BLaER1 (cell line): Measurements from ENCODE around the gene COL24A1.

Source experiments
- H3K27ac ChIP-seq: shearing (Covaris generic); formaldehyde crosslinking; 2 replicates; pipeline ENCODE4 v1.8.1; 2022
- H3K27me3 ChIP-seq: shearing (Covaris generic); formaldehyde crosslinking; 2 replicates; pipeline ENCODE4 v1.8.1; 2022
- H3K36me3 ChIP-seq: shearing (Covaris generic); formaldehyde crosslinking; 2 replicates; pipeline ENCODE4 v1.8.1; 2022
- H3K4me1 ChIP-seq: shearing (Covaris generic); formaldehyde crosslinking; 2 replicates; pipeline ENCODE4 v1.8.1; 2022
- H3K4me2 ChIP-seq: shearing (Covaris generic); formaldehyde crosslinking; 2 replicates; pipeline ENCODE4 v1.8.1; 2022
- H3K4me3 ChIP-seq: shearing (Covaris generic); formaldehyde crosslinking; 2 replicates; pipeline ENCODE4 v1.8.1; 2022
- H3K9ac ChIP-seq: shearing (Covaris generic); formaldehyde crosslinking; 2 replicates; pipeline ENCODE4 v1.8.1; 2022
- H3K9me3 ChIP-seq: shearing (Covaris generic); formaldehyde crosslinking; 2 replicates; pipeline ENCODE4 v1.8.1; 2022
- H4K20me1 ChIP-seq: shearing (Covaris generic); formaldehyde crosslinking; 2 replicates; pipeline ENCODE4 v1.8.1; 2022
- Cebpa-rat ChIP-seq: shearing (Covaris generic); IDR thresholded peaks from 2 replicates; pipeline ENCODE4 v1.8.1; 2022

Gene COL24A1

DNA sequence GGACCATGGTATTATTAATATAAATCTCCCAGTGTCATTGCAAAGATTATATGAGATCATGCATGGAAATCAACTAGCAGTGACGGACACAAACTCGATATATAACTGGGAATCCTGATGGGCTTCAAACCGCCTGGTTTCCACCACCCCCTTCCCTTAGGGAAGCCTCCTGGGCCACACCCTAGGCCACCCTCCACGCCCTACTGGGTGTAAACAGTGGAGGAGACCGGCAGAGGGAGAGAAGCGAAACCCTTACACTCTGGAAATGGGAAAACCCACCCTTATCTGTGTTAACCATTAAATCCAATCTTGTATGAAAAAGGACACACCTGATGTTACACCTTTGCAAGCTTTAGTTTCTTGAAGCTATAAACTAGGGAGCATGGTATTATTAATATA lies 447.7 kb downstream of the COL24A1 start:
- H3K9me3 ChIP-seq = peaks cover 12% of the 10 kb centered on the region

DNA sequence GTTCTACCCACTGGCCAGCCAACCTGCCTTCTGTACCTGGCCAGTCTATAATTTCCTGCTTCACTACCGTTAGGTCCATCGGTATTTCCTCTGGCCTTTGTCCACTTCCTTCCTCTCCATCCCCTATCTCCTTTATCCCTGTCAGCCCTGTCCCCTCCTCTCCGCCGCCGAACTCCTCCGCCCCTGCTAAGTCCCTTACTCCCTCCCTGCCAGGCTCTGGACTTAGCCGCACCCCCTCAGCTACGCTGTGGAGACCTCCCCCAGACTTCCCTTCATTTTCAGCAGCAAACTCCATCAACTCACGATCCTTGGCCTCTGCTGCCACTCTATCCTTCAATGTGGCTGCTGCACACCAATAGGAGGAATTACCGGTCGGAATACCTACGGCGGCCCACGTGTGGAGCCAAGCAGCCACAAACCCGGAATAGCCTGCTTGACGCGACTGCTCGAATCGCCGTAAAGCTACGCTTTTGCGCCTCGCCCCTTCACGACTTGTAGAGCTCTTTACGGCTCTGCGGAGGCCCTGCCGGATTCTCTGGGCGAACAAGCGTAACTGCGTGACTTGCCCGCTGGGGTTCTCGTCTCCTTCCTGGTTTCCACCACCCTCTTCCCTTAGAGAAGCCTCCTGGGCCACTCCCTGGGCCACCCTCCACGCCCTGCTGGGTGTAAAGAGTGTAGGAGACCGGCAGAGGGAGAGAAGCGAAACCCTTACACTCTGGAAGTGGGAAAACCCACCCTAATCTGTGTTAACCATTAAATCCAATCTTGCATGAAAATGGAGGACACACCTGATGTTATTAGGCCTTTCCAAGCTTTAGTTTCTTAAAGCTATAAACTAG lies 448.4 kb downstream of the COL24A1 start, which contains the start of gene ZNHIT6:
Gene ZNHIT6 (minus strand): TSS at position 444 of the 839 bp plus-strand sequence. CDS start 149 bp downstream, at position 295.
- Histone ChIP-seq H3K4me1 (peaks cover 20% of the 10 kb centered on the region), H3K4me2 (peak within 1 kb of the TSS; percentile 95), H3K4me3 (peak within 1 kb of the TSS; percentile 84), H3K27ac (peak within 1 kb of the TSS; percentile 79), H3K9ac (peak within 1 kb of the TSS; percentile 85), H3K27me3 (no peaks in the 10 kb centered on the region), H3K36me3 (peaks cover 27% of the 10 kb centered on the region), H3K9me3 (peaks cover 7% of the 10 kb centered on the region; the same call in 1 of the 2 replicates), H4K20me1 (peaks cover 3% of the 10 kb centered on the region; the same call in 1 of the 2 replicates)
- TF ChIP-seq Cebpa-rat = no peak

More for the DNA sequence above, 447.7 kb downstream of the COL24A1 start:
- Histone ChIP-seq H4K20me1 (no peaks in the 10 kb centered on the region; the same call in 1 of the 2 replicates), H3K36me3 (peaks cover 21% of the 10 kb centered on the region), H3K27ac (peak overlapping the region; percentile 79), H3K4me1 (peaks cover 20% of the 10 kb centered on the region), H3K4me2 (peak overlapping the region; percentile 95), H3K4me3 (peak overlapping the region; percentile 84), H3K9ac (peak overlapping the region; percentile 85), H3K27me3 (no peaks in the 10 kb centered on the region)
- no peak for TF ChIP-seq Cebpa-rat

GRCh38 chr1:85707267-85707989 lies 449.1 kb downstream of the COL24A1 start:
- H3K27ac ChIP-seq = peak overlapping the region; percentile 79
- H3K36me3 ChIP-seq = peaks cover 33% of the 10 kb centered on the region
- no peak for TF ChIP-seq Cebpa-rat

DNA sequence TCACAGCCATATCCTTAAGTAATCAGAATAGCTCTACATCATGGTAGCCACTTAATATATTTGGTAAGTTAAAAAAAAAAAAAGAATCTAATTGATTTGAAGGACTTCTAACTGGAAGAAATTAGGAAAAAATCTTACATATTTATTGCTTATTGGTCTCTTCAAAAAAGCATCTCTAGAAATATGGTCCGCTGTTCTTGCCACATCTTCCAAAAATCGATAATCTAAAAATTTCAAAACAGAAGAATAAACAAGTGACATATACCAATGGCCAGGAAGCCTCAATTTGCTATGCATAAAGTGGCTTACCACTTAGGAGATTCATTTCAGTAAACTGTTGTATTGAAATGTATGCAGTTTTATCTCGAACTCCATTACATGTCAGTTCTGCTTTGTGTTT lies 450.6 kb downstream of the COL24A1 start:
- Histone ChIP-seq H3K4me2 (peak overlapping the region; percentile 95), H3K4me3 (no peak overlapping the region), H3K27me3 (no peaks in the 10 kb centered on the region), H3K27ac (no peak overlapping the region), H3K9me3 (peaks cover 7% of the 10 kb centered on the region; the same call in 1 of the 2 replicates), H3K36me3 (peaks cover 48% of the 10 kb centered on the region), H3K4me1 (peaks cover 20% of the 10 kb centered on the region), H4K20me1 (peaks cover 10% of the 10 kb centered on the region; the same call in 1 of the 2 replicates), H3K9ac (no peak overlapping the region)
- TF ChIP-seq Cebpa-rat = no peak

More at GRCh38 chr1:85707267-85707989, 449.1 kb downstream of the COL24A1 start:
- H4K20me1 ChIP-seq = peaks cover 10% of the 10 kb centered on the region; the same call in 1 of the 2 replicates
- peak overlapping the region; percentile 85 for H3K9ac ChIP-seq
- H3K4me2 ChIP-seq = peak overlapping the region; percentile 95
- H3K9me3 ChIP-seq = peaks cover 7% of the 10 kb centered on the region; the same call in 1 of the 2 replicates
- peaks cover 20% of the 10 kb centered on the region for H3K4me1 ChIP-seq
- H3K4me3 ChIP-seq = peak overlapping the region; percentile 84
- no peaks in the 10 kb centered on the region for H3K27me3 ChIP-seq

DNA sequence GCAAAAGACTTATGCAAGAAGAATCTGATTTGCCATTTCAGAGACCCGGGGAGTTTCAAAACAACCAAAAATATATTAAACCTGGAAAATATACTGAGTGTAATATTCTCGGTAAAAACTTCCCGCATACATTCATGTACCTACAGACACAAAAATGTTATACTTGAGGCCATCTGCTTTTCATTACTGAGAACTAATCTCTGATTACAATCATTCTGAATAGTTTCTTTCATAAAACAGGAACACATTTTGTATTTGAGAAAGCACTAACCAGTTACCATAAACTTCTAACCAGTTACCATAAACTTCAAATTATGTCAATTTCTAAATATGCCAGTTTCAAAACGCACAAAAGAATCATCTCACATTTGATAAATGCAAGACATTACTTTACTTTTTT lies 456.1 kb downstream of the COL24A1 start:
- Histone ChIP-seq H4K20me1 (peaks cover 19% of the 10 kb centered on the region; the same call in 1 of the 2 replicates), H3K27me3 (no peaks in the 10 kb centered on the region), H3K4me1 (no peaks in the 10 kb centered on the region), H3K36me3 (peaks cover 75% of the 10 kb centered on the region), H3K9ac (no peak overlapping the region), H3K27ac (no peak overlapping the region), H3K4me2 (no peak overlapping the region), H3K4me3 (no peak overlapping the region), H3K9me3 (peaks cover 6% of the 10 kb centered on the region; the same call in 1 of the 2 replicates)
- no peak for TF ChIP-seq Cebpa-rat

- no peaks in the 10 kb centered on the region for H3K4me1 ChIP-seq
Observed at GRCh38 chr1:85697895-85698294, 458.7 kb downstream of the COL24A1 start.

GRCh38 chr1:85692730-85693314 lies 463.8 kb downstream of the COL24A1 start:
- H3K4me1 ChIP-seq = no peaks in the 10 kb centered on the region
- TF ChIP-seq Cebpa-rat = no peak
- H3K9ac ChIP-seq = no peak overlapping the region
- H3K4me2 ChIP-seq = no peak overlapping the region
- H3K27ac ChIP-seq = no peak overlapping the region
- H3K4me3 ChIP-seq = no peak overlapping the region
- H3K9me3 ChIP-seq = no peaks in the 10 kb centered on the region
- H4K20me1 ChIP-seq = peaks cover 65% of the 10 kb centered on the region
- no peaks in the 10 kb centered on the region for H3K27me3 ChIP-seq
- H3K36me3 ChIP-seq = peaks cover 58% of the 10 kb centered on the region

More at GRCh38 chr1:85697895-85698294, 458.7 kb downstream of the COL24A1 start:
- H3K9me3 ChIP-seq = no peaks in the 10 kb centered on the region
- H3K27me3 ChIP-seq = no peaks in the 10 kb centered on the region
- H3K27ac ChIP-seq = no peak overlapping the region
- no peak for TF ChIP-seq Cebpa-rat
- H3K36me3 ChIP-seq = peaks cover 62% of the 10 kb centered on the region
- no peak overlapping the region for H3K4me2 ChIP-seq
- H3K9ac ChIP-seq = no peak overlapping the region
- peaks cover 36% of the 10 kb centered on the region for H4K20me1 ChIP-seq
- H3K4me3 ChIP-seq = no peak overlapping the region

GRCh38 chr1:85689775-85690404 lies 466.7 kb downstream of the COL24A1 start:
- no peak overlapping the region for H3K4me2 ChIP-seq
- H3K4me1 ChIP-seq = no peaks in the 10 kb centered on the region
- H3K9ac ChIP-seq = no peak overlapping the region
- no peaks in the 10 kb centered on the region for H3K27me3 ChIP-seq
- H3K36me3 ChIP-seq = peaks cover 62% of the 10 kb centered on the region
- no peaks in the 10 kb centered on the region for H3K9me3 ChIP-seq
- H3K27ac ChIP-seq = no peak overlapping the region
- no peak for TF ChIP-seq Cebpa-rat
- no peak overlapping the region for H3K4me3 ChIP-seq
- peaks cover 62% of the 10 kb centered on the region for H4K20me1 ChIP-seq
